Suprapubic skin (tissue), 4 donors: Measurements from ENCODE around the gene MDFI.

Experiments
- POLR2A ChIP-seq, 2 donors: fragments of 450-650 bp; IDR thresholded peaks; one replicate each; pipeline ENCODE4 v1.6.1; 2017; ENCODE audit warnings: antibody characterized with exemption in 2 of 2, mild to moderate bottlenecking in 2 of 2, moderate library complexity in 2 of 2
- POLR2AphosphoS5 ChIP-seq, 3 donors: sonication (generic); formaldehyde crosslinking; IDR thresholded peaks; one replicate each; pipeline ENCODE4 v1.6.1; 2017; ENCODE audit warnings: antibody characterized with exemption in 3 of 3
- TF ChIP-seq, protein P1 (sequence below), 2 donors: fragments of 200-600 bp in 1 of 2; fragments of 450-650 bp in 1 of 2; sonication (generic) in 1 of 2; IDR thresholded peaks; one replicate each; pipeline ENCODE4 v1.5.1; 2016 to 2019; ENCODE audit warnings: antibody characterized with exemption in 2 of 2, mild to moderate bottlenecking in 1 of 2, moderate library complexity in 1 of 2

DNA sequence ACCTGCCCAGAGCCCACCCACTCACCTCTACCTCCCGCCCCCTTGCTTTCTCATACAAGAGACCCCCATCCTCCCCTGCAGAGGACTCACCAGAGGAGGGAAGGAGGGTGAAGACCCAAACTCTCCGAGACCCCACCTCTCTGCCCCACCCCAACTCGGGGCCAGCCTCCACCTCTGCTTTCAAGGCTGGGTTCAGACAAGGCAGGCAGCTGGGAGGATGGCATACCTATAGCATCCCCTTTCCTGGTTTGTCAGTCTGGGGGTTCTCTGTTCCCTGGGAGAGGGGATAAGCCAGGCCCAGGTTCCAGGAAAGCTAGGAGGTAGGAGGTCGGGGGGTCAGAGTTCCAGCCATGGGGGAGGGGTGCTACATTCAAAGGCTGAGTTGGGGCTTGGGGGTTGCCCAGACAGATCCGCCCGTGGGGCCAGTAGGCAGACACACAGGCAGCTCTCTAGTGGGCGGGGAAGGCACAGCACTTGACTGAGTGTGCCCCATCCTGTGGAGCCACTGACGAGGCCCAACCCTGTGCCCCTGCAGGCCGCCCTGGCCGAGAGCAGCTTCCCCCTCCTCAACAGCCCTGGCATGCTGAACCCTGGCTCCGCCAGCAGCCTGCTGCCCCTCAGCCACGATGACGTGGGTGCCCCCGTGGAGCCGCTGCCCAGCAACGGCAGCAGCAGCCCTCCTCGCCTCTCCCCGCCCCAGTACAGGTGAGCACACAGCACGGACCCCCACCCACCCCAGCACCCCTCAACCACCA lies 40.8 kb upstream of the MDFI start:
- TF ChIP-seq, protein P1, sequence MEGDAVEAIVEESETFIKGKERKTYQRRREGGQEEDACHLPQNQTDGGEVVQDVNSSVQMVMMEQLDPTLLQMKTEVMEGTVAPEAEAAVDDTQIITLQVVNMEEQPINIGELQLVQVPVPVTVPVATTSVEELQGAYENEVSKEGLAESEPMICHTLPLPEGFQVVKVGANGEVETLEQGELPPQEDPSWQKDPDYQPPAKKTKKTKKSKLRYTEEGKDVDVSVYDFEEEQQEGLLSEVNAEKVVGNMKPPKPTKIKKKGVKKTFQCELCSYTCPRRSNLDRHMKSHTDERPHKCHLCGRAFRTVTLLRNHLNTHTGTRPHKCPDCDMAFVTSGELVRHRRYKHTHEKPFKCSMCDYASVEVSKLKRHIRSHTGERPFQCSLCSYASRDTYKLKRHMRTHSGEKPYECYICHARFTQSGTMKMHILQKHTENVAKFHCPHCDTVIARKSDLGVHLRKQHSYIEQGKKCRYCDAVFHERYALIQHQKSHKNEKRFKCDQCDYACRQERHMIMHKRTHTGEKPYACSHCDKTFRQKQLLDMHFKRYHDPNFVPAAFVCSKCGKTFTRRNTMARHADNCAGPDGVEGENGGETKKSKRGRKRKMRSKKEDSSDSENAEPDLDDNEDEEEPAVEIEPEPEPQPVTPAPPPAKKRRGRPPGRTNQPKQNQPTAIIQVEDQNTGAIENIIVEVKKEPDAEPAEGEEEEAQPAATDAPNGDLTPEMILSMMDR (IDR thresholded peaks at IDR 0.05) = no peak
- TF ChIP-seq POLR2AphosphoS5 (IDR thresholded peaks at IDR 0.05) (no peak), POLR2A (IDR thresholded peaks at IDR 0.05) (no peak)
